ENCODE results near the gene AOC2. TPM values are rescaled to one million over a fixed set of nuclear protein-coding genes. Genes with fewer than 3 reads are reported as not detected.
"Not testable (repeated sequence)": the region's sequence is repeated elsewhere in the genome, so short reads cannot be mapped to it uniquely, and the experiment has no call there.

Gene AOC2
- total RNA-seq, 1 donor from 2014 or later, result 2.7 TPM

DNA sequence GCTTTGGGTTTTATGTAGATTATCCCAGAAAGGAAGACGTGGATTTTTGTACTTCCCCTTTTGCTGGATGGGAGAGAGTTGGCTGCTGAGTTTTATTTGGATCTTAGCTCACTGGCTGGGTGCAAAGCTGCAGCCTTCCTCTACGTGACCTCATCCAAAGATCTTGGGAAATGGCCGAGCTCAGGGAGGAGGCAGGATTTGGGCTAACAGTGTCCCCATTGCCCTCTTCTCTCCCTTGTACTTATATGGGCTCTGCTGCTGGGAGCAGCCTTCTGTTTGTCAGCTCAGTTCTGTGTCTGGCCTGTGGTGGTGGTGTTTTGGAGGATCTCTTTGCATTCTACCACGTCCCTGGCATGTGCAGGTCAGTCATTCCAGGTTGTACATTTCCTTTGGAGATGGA, 8.6 kb downstream of the AOC2 start:
- intact Hi-C loops (cut with micrococcal nuclease), result no loop called here

DNA sequence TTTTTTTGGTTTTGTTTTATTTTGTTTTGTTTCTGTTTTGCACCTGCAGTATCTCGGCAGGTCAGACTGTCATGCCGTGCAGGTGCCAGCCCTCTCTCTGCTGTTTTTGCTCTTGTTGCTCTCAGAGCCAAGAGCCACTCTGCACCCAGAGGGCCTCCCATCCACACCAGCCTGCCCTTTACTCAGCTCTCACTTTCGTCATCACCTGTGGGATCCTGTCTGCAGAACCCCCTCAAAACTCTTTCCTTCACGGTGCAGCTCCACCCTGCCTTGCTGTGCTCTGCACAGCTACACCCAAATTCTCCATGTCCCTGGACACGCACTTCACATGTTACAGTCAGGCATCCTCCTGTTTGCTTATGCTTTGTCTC, 9.2 kb downstream of the AOC2 start:
- intact Hi-C loops (cut with micrococcal nuclease), result no loop called here

DNA sequence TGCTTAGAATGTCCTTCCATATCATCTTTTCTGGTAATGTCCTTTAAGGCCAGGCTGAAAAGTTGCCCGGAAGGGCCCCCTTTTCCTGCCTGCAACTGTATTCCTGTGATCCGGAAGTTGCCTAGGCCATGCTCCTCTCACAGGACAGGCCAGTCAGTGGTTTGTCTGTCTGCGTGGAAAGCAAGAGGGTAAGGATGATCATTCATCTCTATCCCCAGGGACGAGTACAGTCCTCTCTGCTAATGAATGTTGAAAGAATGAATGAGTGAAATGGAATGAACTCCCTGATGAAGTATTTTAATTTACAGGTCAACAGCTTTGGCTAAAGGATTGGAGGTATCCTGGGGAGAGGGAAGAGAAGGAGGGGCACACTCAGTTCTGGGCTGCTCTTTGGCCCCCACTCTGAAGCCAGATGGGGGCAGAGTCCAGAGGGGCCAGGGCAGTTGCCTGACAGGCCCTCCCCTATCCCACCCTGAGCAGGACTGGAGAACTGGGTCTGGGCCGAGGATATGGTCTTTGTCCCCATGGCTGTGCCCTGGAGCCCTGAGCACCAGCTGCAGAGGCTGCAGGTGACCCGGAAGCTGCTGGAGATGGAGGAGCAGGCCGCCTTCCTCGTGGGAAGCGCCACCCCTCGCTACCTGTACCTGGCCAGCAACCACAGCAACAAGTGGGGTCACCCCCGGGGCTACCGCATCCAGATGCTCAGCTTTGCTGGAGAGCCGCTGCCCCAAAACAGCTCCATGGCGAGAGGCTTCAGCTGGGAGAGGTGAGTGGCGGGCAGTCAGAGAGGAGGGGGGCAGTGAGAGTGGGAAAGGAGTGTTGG, 9.8 kb downstream of the AOC2 start:
- intact Hi-C loops (cut with micrococcal nuclease), result no loop called here

DNA sequence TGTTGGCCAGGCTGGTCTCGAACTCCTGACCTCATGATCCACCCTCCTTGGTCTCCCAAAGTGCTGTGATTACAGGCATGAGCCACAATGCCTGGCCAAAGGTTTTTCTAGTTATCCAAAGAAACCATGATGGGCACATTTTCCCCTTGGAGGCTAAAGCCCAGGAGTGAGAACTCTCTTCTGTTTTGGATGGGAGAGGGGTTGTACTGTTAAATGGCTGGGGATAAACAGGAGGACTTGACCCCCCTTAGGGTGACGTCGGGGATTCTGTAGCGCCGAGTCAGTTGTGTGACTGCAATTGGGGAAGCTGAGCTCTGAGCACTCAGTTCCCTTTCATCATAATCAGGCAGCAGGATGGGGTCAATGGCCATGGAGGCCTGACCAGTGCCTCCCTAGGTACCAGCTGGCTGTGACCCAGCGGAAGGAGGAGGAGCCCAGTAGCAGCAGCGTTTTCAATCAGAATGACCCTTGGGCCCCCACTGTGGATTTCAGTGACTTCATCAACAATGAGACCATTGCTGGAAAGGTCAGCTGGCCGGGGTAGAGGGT, 10.7 kb downstream of the AOC2 start:
- intact Hi-C loops (cut with micrococcal nuclease), result no loop called here

DNA sequence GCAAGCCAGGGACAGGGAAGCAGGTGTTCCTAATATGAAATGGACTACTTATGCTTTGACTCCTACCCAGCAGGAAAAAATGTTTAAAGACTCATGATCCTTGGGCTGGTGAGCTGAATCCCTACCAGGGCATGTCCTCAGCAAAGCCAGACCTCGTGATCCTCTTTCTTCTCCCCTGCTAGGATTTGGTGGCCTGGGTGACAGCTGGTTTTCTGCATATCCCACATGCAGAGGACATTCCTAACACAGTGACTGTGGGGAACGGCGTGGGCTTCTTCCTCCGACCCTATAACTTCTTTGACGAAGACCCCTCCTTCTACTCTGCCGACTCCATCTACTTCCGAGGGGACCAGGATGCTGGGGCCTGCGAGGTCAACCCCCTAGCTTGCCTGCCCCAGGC, 11.7 kb downstream of the AOC2 start:
- intact Hi-C loops (cut with micrococcal nuclease), result not testable (repeated sequence)

DNA sequence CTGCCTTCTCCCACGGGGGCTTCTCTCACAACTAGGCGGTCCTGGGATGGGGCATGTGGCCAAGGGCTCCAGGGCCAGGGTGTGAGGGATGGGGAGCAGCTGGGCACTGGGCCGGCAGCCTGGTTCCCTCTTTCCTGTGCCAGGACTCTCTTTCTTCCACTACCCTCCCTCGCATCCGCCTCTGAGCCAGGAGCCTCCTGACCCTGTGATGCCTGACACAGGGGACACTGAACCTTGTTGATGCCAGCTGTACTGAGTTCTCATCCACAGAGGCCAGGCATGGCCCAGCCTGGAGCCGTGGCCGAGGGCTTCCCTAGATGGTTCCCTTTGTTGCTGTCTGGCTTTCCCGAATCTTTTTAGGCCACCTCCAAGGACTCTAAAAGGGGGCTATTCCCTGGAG, 12.1 kb downstream of the AOC2 start:
- intact Hi-C loops (cut with micrococcal nuclease), result not testable (repeated sequence)

DNA sequence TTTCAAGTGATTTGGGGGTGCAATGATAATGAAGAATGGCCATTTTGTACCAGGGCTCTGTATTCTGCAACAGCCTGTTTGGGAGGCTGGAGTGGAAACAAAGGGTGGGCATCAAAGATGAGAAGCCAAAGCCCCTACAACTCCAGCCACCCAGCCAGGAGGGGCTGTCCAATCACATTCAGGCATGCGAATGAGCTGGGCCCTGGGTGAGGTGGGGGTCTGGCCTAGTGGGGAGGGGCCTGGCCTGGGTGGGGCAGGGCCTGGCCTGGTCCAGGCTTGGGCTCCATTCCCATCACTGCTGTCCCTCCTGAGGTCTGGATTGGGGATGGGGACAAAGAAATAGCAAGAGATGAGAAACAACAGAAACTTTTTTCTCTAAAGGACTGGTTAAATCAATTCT, 13.0 kb downstream of the AOC2 start:
- intact Hi-C loops (cut with micrococcal nuclease), result no loop called here

DNA sequence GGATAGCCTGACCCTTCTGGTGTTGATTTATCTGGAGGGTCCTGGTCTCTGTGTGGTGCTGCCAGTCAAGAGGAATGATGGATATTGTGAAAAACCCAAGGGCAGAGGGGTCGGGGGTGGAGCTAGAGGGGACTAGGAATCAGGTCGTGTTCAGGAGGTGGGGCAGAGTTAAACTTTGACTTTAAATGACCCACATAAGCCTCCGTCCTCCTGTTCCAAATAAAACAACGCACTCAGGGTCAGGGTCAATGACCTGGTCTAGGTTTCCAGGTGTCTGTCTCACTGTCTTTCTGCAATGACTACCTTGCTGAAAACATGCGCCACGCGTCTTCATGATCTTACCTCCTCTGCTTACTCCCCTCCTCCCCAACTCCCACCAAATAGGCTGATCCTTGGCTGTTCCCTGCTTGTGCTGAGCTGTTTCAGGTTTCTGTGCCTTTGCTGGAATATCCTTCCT, 21.3 kb downstream of the AOC2 start:
- intact Hi-C loops (cut with micrococcal nuclease), result no loop called here

DNA sequence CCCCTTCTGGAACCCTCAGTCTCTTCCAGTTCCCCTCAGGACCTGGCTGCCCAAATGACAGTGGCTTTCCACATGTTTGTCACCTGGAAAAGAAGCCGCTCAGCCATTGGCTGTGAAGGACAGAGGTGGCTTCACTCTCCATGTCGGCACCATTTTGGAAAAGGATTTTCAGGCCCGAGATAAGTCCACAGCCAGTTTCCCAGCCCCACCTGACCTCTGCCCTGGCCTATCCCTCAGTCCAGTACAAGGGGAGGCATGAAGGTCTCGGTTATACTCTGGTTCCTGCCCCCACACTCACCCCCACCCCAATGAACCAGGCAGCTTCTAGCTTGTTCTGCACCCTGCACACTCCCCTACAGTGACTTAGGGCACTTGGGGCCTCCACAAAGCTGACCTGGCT, 21.8 kb downstream of the AOC2 start:
- intact Hi-C loops (cut with micrococcal nuclease), result no loop called here

DNA sequence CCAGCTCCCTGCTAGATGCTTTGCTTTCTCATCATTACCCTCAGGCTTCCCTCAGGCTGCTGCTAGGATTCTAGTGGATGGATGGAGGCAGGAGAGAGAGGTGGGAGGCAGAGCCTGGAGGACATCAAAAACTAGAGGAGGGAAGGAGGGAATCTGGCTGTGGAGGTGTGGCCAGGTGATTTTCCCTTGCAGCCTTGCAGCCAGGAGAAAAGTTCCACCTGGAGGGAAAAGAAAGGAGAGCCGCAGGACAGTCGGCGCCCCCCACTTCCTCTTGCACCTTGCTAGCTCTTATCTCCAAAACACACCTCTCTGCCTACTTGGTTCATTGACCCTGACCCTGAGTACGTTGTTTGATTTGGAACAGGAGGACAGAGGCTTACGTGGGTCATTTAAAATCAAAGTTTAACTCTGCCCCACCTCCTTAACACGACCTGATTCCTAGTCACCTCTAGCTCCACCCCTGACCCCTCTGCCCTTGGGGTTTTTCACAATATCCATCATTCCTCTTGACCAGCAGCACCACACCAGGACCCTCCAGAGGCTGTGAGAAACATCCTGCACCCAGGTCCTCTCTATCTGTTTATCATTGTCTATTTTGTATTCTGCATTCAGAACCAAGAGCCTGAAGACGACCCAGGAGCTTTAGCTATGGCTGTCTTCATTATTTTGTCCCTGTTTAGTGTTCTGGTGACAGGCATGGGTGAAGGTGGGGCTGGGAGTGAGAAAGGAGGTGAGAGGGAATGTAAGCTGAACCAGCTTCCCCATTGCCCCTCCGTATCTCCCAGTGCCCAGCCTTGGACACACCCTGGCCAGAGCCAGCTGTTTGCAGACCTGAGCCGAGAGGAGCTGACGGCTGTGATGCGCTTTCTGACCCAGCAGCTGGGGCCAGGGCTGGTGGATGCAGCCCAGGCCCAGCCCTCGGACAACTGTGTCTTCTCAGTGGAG, 22.5 kb downstream of the AOC2 start:
- intact Hi-C loops (cut with micrococcal nuclease), result no loop called here

DNA sequence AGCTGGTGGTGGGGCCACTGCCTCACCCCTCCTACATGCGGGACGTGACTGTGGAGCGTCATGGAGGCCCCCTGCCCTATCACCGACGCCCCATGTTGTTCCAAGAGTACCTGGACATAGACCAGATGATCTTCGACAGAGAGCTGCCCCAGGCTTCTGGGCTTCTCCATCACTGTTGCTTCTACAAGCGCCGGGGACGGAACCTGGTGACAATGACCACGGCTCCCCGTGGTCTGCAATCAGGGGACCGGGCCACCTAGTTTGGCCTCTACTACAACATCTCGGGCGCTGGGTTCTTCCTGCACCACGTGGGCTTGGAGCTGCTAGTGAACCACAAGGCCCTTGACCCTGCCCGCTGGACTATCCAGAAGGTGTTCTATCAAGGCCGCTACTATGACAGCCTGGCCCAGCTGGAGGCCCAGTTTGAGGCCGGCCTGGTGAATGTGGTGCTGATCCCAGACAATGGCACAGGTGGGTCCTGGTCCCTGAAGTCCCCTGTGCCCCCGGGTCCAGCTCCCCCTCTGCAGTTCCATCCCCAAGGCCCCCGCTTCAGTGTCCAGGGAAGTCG, 23.4 kb downstream of the AOC2 start:
- intact Hi-C loops (cut with micrococcal nuclease), result not testable (repeated sequence)

DNA sequence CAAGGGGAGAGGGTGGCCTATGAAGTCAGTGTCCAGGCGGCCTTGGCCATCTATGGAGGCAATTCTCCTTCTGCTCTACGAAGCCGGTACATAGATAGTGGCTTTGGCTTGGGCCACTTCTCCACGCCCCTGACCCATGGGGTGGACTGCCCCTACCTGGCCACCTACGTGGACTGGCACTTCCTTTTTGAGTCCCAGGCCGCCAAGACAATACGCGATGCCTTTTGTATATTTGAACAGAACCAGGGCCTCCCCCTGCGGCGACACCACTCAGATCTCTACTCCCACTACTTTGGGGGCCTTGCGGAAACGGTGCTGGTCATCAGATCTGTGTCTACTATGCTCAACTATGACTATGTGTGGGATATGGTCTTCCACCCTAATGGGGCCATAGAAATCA, 24.0 kb downstream of the AOC2 start:
- intact Hi-C loops (cut with micrococcal nuclease), result no loop called here

DNA sequence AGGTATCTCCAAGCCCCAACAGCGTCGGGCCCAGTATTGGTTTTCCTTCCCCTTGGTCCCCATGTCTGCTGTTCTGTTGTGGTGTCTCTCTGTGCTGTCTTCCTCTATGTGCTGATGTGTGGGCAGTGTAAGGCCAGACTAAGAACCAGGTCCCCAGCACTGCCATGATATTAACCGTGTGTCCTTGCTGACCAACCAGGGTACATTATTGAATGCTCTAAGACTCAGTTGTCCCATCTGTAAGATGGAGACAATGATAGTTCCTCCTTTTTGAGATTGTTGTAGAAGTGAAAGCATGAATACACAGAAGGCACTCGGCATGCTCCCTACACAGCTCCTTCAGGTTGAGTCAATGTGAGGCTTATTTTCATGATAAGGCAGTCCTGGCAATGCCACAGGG, 27.3 kb downstream of the AOC2 start:
- intact Hi-C loops (cut with micrococcal nuclease), result no loop called here

DNA sequence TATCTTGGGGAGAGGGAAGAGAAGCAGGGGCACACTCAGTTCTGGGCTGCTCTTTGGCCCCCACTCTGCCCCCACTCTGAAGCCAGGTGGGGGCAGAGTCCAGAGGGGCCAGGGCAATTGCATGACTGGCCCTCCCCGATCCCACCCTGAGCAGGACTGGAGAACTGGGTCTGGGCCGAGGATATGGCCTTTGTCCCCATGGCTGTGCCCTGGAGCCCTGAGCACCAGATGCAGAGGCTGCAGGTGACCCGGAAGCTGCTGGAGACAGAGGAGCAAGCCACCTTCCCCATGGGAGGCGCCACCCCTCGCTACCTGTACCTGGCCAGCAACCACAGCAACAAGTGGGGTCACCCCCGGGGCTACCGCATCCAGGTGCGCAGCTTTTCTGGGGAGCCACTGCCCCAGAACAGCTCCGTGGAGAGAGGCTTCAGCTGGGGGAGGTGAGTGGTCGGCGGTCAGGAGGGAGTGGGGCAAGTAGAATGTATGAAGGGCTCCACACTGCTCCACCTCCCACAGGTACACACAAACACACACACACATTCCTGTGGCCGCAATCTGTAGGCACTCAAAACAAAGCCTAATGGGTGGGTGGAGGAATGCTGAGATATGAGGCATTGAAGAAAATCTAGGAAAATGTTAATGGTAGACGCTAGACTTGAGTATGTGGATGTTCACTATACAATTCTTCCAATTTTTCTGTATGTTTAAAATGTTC, 28.0 kb downstream of the AOC2 start:
- intact Hi-C loops (cut with micrococcal nuclease), result no loop called here

DNA sequence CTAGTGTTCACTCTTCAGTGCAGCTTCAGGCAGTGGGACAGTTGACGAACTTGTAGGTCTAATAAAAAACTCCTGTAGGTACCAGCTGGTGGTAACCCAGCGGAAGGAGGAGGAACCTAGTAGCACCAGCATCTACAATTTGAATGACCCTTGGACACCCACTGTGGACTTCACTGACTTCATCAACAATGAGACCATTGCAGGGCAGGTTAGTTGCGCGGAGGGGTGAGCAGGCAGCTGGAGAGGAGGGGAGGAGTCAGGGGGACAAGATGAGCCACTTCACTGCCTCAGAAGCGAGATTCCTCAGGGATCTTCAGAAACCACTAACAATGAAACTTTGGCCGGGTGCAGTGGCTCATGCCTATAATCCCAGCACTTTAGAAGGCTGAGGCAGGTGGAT, 28.9 kb downstream of the AOC2 start:
- intact Hi-C loops (cut with micrococcal nuclease), result no loop called here

DNA sequence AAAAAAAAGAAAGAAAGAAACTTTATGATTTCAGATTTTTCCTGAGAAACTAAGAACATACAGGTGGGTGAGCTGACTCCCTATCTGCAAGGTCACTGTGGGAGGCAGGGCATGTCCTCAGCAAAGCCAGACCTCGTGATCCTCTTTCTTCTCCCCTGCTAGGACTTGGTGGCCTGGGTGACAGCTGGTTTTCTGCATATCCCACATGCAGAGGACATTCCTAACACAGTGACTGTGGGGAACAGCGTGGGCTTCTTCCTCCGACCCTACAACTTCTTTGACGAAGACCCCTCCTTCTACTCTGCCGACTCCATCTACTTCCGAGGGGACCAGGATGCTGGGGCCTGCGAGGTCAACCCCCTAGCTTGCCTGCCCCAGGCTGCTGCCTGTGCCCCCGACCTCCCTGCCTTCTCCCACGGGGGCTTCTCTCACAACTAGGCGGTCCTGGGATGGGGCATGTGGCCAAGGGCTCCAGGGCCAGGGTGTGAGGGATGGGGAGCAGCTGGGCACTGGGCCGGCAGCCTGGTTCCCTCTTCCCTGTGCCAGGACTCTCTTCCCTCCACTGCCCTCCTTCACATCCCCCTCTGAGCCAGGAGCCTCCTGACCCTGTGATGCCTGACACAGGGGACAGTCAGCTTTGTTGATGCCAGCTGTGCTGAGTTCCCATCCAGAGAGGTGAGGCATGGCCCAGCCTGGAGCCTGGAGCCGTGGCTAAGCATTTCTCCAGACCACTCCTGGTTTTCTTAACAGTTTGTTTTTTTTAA, 29.7 kb downstream of the AOC2 start:
- intact Hi-C loops (cut with micrococcal nuclease), result not testable (repeated sequence)

DNA sequence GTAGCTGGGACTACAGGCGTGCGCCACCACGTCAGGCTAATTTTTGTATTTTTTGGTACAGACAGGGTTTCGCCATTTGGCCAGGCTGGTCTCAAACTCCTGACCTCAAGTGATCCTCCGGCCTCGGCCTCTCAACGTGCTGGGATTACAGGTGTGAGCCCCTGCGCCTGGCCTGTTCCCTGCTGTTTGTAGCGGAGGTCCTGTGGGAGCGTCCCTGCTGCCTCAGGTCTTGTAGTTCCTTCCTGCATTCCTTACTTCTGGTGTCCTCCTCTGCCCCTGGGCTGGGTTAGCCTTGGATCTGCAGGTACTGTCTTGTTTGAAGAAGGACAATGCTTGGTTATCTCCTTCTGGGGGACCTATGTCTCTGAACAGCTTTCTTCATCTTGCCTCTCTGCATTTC, 32.7 kb downstream of the AOC2 start:
- intact Hi-C loops (cut with micrococcal nuclease), result no loop called here

DNA sequence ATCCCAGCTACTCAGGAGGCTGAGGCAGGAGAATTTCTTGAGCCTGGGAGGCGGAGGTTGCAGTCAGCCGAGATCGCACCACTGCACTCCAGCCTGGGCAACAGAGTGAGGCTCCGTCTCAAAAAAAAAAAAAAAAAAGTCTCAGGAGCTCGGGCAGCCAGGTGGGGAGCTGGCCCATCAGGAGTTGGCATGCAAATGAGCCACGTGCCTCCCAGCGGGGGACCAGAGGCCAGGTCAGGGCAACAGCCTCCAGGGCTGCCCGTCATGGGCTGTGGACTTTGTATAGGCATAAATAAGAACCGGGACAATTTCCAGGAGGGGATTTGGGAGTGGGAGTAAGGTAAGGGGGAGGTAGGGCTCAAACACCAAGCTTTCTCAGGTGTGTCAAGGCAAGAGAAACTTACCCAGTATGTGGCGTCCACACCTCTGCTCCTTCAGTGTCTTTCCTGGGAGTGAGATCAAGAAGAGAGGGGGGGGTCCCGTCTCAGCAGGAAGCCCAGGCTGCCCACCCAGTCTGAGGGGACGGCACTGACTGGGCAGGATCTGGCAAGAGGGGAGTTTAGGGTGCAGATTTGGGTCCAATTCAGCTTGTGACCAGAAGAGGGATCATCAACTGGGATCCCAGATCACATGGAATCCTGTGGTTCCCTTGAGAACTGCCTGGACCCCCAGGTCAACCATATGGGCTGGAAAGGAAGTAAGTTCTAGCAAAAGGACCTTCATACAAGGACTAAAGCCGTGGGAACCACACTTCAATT, 33.9 kb downstream of the AOC2 start:
- intact Hi-C loops (cut with micrococcal nuclease), result no loop called here

DNA sequence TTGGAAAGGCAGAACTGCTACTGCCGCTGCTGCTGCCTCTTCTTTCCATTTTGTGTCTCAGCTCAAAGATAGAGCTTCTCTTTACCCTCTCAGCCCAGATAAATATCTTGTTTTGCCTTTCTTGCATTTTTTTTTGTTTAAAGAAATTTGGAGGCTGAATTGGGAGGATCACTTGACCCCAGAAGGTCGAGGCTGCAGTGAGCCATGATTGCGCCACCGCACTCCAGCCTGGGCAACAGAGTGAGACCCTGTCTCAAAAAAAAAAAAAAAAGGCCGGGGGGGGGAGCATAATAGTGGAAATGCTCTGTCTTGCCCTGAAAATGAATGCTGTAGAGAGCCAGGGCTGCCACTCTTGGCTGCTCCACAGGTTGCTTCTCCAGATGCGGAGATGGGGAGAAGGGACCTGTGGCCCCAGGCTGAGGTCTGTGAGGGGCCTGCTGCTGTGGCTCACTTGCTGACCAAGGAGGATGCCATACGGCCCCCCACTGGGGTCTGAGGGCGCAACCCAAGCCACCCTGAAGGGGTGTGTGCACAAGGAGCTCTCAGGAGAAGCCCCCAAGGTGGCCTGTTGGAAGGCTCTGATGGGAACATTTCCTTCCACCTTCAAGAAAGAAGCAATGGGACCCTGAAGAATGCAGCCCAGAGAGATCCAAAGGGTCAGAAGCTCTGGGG, 34.7 kb downstream of the AOC2 start:
- intact Hi-C loops (cut with micrococcal nuclease), result no loop called here
